NCI-H128 (cell line): Measurements from ENCODE around the gene TXNRD2.
A peak's percentile ranks its signal among the peaks of the same experiment; 100 is the strongest.

Source experiments
- DNase-seq: peaks from one replicate; lab custom pipeline; 2025; ENCODE audit not compliant: unreplicated experiment; lab: John Stamatoyannopoulos, UW

The TXNRD2 gene

GRCh38 chr22:19877626-19878339, 63.8 kb downstream of the TXNRD2 start:
- DNase-seq, result no peak

GRCh38 chr22:19876941-19877625, 64.5 kb downstream of the TXNRD2 start:
- no peak for DNase-seq

- DNase-seq, result no peak
Observed at GRCh38 chr22:19876314-19876940, 65.2 kb downstream of the TXNRD2 start.

GRCh38 chr22:19875531-19876313, 65.9 kb downstream of the TXNRD2 start:
- no peak for DNase-seq

GRCh38 chr22:19875061-19875530, 66.5 kb downstream of the TXNRD2 start:
- no peak for DNase-seq

GRCh38 chr22:19874307-19875060, 67.1 kb downstream of the TXNRD2 start:
- DNase-seq, result peak; percentile 25

- no peak for DNase-seq
Observed at GRCh38 chr22:19873960-19874306, 67.7 kb downstream of the TXNRD2 start.

GRCh38 chr22:19873138-19873959, 68.3 kb downstream of the TXNRD2 start:
- no peak for DNase-seq

GRCh38 chr22:19872779-19873137, 68.9 kb downstream of the TXNRD2 start:
- DNase-seq, result no peak

GRCh38 chr22:19871845-19872778, 69.5 kb downstream of the TXNRD2 start:
- DNase-seq, result no peak

GRCh38 chr22:19871023-19871844, 70.4 kb downstream of the TXNRD2 start:
- DNase-seq, result no peak

GRCh38 chr22:19870153-19871022, 71.2 kb downstream of the TXNRD2 start:
- DNase-seq, result no peak

GRCh38 chr22:19869497-19870152, 72.0 kb downstream of the TXNRD2 start:
- no peak for DNase-seq

GRCh38 chr22:19868773-19869471, 72.7 kb downstream of the TXNRD2 start:
- DNase-seq, result no peak

- DNase-seq, result no peak
Observed at GRCh38 chr22:19868333-19868732, 73.3 kb downstream of the TXNRD2 start.

GRCh38 chr22:19867617-19868016, 74.0 kb downstream of the TXNRD2 start:
- no peak for DNase-seq
